Lung (tissue), 10 donors: ENCODE data around the gene RNU1-4. TPM values are rescaled to one million over a fixed set of nuclear protein-coding genes. Genes with fewer than 3 reads are reported as not detected.
A peak's percentile ranks its signal among the peaks of the same experiment; 100 is the strongest.
"Not testable (repeated sequence)": the region's sequence is repeated elsewhere in the genome, so short reads cannot be mapped to it uniquely, and the experiment has no call there.

Experiments used
- ATAC-seq: fragments of 200-7000 bp; cut with Tn5 transposase; one replicate; pipeline ENCODE4 v1.9.1; 2020; ENCODE audit warnings: moderate number of reproducible peaks; ENCODE audit not compliant: insufficient read depth, low FRiP score
- DNase-seq, 3 donors: peaks; one replicate each; pipeline ENCODE4 v3.0.0-alpha.2; 2013 to 2017
- H3K27ac ChIP-seq, 2 donors: one replicate each; pipeline ENCODE4 v1.5.1; 2013; ENCODE audit warnings: mild to moderate bottlenecking in 2 of 2, moderate library complexity in 2 of 2, control low read depth in 1 of 2, inconsistent platforms in 1 of 2, low read depth in 1 of 2, low read length in 1 of 2
- H3K27me3 ChIP-seq, 3 donors: one replicate each; pipeline ENCODE4 v1.5.1; 2013; ENCODE audit warnings: low read length in 2 of 3; ENCODE audit not compliant: control insufficient read depth in 3 of 3, insufficient read depth in 3 of 3
- H3K36me3 ChIP-seq, 4 donors: one replicate each; pipeline ENCODE4 v1.5.1; 2013; ENCODE audit warnings: low read length in 4 of 4, mild to moderate bottlenecking in 1 of 4, moderate library complexity in 1 of 4; ENCODE audit not compliant: control insufficient read depth in 4 of 4, insufficient read depth in 4 of 4
- H3K4me1 ChIP-seq, 5 donors: one replicate each; pipeline ENCODE4 v1.5.1; 2013; ENCODE audit warnings: low read length in 5 of 5, mild to moderate bottlenecking in 2 of 5, moderate library complexity in 1 of 5; ENCODE audit not compliant: control insufficient read depth in 5 of 5, insufficient read depth in 5 of 5
- H3K4me3 ChIP-seq: one replicate; pipeline ENCODE4 v1.5.1; 2013; ENCODE audit warnings: mild to moderate bottlenecking, control low read depth, moderate library complexity
- H3K9ac ChIP-seq, 2 donors: one replicate each; pipeline ENCODE4 v1.5.1; 2013; ENCODE audit warnings: low read length in 2 of 2, control low read depth in 1 of 2; ENCODE audit not compliant: insufficient read depth in 1 of 2
- H3K9me3 ChIP-seq, 4 donors: one replicate each; pipeline ENCODE4 v1.5.1; 2013; ENCODE audit warnings: low read length in 3 of 4, mild to moderate bottlenecking in 1 of 4, moderate library complexity in 1 of 4; ENCODE audit not compliant: control insufficient read depth in 4 of 4, insufficient read depth in 3 of 4
- WGBS, 2 donors: extraction: QIAGEN DNeasy Blood & Tissue Kit; methylation state at CpG; one replicate each; pipeline ENCODE4 v1.1.7; 2013; 5-methylcytosine and 5-hydroxymethylcytosine counted together
- polyA plus RNA-seq, 2 donors: library from polyadenylated mRNA; stranded (reverse); fragments of 200-250 nt; gene quantifications; one replicate each; pipeline ENCODE4 v1.2.1, GENCODE V29; 2013
- total RNA-seq, 2 donors: library from RNA; depleted of rRNA in 1 of 2; stranded (reverse); fragments of >200 nt in 1 of 2; gene quantifications; one replicate each; pipeline ENCODE4 v1.2.1, GENCODE V29; 2014 to 2021
- donor health status: Bipolar disorder and iron deficiency.
- donor health status: healthy.
- donor health status: DM: yes; HTN: yes; CAD: no.

Gene RNU1-4
- total and polyA plus RNA-seq, 4 donors: under 0.01 to 3,134 TPM; not detected in 2

DNA sequence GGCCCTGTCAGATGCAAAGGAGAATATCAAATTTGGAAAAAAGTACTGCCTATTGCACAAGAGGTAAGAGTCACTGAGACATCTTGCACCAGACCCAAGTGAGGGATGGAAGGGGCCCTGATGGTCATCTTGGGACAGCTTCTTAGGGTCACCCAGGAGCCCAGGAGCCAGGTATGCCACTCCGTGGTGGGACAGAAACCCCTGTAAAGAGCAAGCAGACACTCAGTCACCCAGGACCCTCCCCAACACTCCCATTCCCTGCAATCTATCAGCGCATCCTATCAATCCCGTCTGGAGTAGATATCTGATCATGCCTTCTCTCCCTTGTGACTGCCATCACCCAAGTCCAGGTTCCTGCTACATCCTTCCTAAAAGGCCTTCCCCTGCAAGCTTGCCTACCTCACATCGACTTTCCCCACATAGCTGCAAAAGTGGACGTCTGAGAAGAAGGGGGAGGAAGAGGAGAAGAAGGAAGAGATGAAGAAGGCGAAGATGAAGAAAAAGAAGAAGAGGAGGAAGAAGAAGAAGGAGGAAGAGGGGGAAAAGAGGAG, 30.7 kb downstream of the RNU1-4 start:
- H3K27me3 ChIP-seq: peaks cover 0 to 22% (median 0%) of the 10 kb centered on the region in 3 donors
- not testable (repeated sequence) for H3K27ac ChIP-seq, H3K4me1 ChIP-seq, DNase-seq, H3K9me3 ChIP-seq, H3K4me3 ChIP-seq, ATAC-seq, H3K36me3 ChIP-seq, H3K9ac ChIP-seq
- 75% methylated on average over 5 to 6 of the region's 6 CpGs for WGBS, 2 donors

DNA sequence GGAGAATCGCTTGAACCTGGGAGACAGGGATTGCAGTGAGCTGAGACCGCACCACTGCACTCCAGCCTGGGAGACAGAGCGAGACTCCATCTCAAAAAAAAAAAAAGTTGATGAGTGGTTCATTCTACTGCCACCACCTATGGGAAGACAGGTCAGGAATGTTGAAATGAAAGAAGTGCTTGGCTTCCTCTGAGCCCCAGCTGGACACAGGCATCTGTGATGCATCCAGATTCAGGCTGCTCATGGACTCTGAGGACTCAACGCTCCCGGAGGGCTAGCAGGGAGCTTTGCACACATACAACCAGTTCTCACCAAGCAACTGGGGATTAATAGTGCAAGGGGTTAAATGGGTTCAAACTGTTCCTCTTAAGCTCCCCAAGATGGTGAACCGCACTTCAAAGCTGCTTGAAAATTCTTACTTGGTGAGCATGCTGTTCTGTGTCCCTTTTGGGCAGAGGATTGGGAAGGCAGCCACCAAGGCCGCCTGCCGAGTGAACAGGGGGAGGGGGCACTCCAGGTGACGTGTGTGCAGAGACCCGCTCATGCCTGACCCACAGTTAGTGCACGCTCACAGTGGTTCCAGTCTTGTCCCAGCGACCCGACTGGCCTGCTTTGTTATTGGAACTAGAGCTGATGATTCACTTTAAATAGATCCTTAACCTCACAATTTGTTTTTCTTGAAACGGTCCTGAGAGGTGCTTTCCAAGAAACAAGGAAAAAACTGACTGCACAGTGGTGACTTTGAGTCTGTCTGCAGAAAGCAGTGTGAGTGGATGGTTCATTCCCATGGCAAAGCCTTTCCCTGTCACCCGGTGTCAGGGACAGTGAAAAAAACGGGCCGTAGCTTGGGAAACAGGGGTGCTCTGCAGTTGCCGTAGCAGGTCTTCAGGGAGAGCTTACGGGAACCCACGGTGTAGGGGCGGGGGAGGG, 32.2 kb downstream of the RNU1-4 start:
- H3K27me3 ChIP-seq: peaks cover 0 to 12% (median 0%) of the 10 kb centered on the region in 3 donors
- not testable (repeated sequence) for H3K27ac ChIP-seq, H3K4me3 ChIP-seq, H3K4me1 ChIP-seq, H3K9me3 ChIP-seq, H3K9ac ChIP-seq, H3K36me3 ChIP-seq
- DNase-seq (peak in 2 of 3 donors; percentile 11 to 27), ATAC-seq (peak; percentile 13)
- 55 to 71% methylated on average over 12 to 13 of the region's 21 CpGs for WGBS, 2 donors

DNA sequence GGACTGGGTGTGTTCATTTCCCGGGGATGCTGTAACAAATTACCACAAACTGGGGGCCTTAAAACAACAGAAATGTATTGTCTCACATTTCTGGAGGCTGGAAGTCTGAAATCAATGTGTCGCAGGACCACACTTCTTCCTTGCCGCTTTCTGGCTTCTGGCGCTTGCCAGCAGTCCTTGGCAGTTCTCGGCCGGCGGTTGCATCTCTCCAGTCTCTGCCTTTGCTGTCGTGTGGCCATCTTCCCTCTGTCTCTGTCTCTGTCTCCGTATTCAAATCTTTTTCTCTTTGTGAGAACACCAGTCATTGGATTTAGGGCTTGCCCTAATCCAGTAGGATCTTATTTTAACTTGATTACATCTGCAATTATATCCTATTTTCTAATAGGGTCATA, 32.9 kb downstream of the RNU1-4 start:
- H3K27ac ChIP-seq, H3K9me3 ChIP-seq, ATAC-seq, H3K4me3 ChIP-seq, DNase-seq, H3K36me3 ChIP-seq, H3K9ac ChIP-seq, H3K4me1 ChIP-seq: not testable (repeated sequence)
- H3K27me3 ChIP-seq: peaks cover 0 to 12% (median 0%) of the 10 kb centered on the region in 3 donors
- WGBS, 2 donors: 52 to 56% methylated on average over 7 to 8 of the region's 9 CpGs

DNA sequence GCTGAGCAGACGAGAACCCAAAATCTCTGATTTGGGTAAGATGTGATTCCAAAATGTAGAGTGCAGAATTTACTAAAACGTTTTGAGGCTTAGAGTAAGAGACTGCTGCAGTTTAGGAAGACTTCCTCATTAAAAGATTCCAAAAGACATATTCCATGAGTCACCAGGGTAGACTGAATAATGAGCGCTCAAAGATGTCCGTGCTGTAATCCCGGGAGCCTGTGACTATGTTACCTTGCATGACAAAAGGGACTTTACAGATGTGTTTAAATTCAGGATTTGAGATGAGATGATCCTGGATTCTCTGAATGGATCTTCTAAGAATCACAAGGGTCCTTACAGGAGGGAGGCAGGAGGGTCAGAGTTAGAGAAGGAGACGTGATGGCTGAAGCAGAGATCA, 33.4 kb downstream of the RNU1-4 start:
- DNase-seq: peak in 1 of 3 donors; percentile 6
- ATAC-seq, H3K36me3 ChIP-seq, H3K27ac ChIP-seq, H3K9ac ChIP-seq, H3K9me3 ChIP-seq, H3K4me1 ChIP-seq, H3K4me3 ChIP-seq: not testable (repeated sequence)
- WGBS, 2 donors: 61 to 64% methylated on average over 3 of the region's 6 CpGs
- H3K27me3 ChIP-seq: peaks cover 0 to 12% (median 0%) of the 10 kb centered on the region in 3 donors

DNA sequence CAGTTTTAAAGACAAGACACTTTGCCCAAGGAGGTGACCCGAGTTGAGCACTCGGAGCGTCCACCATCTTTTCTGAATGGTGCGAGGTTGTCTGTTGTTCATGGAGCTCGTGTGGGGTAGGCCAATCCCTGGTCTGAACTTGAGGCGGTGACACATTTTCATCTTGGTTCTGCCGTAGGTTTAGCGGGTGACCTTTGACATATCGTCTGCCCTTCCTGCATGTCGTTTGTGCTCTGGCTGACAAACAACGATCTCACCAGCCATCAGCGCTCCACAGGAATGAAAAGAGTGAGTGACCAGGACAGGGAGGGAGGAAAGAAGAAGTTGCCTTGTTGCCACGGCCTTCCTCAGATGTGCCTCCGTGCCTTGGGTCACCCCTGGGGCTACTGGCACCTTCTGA, 34.5 kb downstream of the RNU1-4 start:
- 78 to 87% methylated on average over 8 of the region's 14 CpGs for WGBS, 2 donors

DNA sequence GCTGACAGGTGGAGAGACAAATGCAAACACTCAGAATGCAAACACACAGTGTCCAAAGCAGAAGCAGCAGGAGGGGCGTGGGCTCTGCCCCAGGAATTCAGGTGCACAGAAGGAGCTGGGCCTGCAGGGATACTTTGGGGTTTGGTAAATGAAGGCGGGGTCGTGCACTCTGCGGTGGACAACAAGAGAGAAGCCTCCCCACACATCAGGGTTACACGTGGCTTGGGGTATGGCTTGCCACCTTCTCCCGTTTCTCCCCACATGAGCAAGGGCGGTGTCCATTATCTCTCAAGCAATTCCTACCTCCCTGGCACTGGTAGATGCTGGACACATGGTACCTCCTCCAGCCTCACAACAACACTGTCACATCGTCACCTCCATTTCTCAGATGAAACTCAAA, 35.0 kb downstream of the RNU1-4 start:
- H3K27me3 ChIP-seq, ATAC-seq: not testable (repeated sequence)
- WGBS, 2 donors: 79 to 93% methylated on average over 6 of the region's 8 CpGs

More for the DNA sequence above, 34.5 kb downstream of the RNU1-4 start:
- H3K27me3 ChIP-seq: peaks cover 0 to 12% (median 0%) of the 10 kb centered on the region in 3 donors
- H3K4me3 ChIP-seq, H3K9me3 ChIP-seq, ATAC-seq, H3K9ac ChIP-seq, DNase-seq, H3K27ac ChIP-seq, H3K4me1 ChIP-seq, H3K36me3 ChIP-seq: not testable (repeated sequence)

DNA sequence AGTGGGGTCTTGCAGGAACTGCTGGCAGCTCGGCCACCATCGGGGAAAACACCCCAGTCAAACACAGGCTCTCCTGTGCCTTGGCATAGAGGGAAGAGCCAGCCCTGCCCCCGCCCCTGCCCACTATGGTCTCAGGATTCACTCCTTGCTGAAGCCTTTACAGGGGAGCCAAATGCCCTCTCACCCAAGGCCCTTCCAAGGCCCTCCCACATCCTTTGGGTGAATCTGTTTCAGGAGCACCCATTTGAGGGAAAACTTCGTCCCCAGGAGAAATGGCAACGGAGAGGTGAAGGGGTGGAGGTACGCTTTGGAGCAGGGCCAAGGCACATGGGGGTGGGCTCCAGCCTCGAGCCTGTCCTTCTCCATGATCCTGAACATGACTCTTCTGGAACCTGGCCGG, 35.9 kb downstream of the RNU1-4 start:
- not testable (repeated sequence) for H3K4me1 ChIP-seq, H3K9ac ChIP-seq, H3K36me3 ChIP-seq, H3K9me3 ChIP-seq, H3K27ac ChIP-seq, H3K27me3 ChIP-seq, DNase-seq, H3K4me3 ChIP-seq, ATAC-seq
- 87 to 98% methylated on average over 4 of the region's 8 CpGs for WGBS, 2 donors

More for the DNA sequence above, 35.0 kb downstream of the RNU1-4 start:
- H3K4me1 ChIP-seq, H3K27ac ChIP-seq, H3K36me3 ChIP-seq, H3K9me3 ChIP-seq, H3K4me3 ChIP-seq, H3K9ac ChIP-seq: not testable (repeated sequence)
- peak in 1 of 3 donors; percentile 8 for DNase-seq

DNA sequence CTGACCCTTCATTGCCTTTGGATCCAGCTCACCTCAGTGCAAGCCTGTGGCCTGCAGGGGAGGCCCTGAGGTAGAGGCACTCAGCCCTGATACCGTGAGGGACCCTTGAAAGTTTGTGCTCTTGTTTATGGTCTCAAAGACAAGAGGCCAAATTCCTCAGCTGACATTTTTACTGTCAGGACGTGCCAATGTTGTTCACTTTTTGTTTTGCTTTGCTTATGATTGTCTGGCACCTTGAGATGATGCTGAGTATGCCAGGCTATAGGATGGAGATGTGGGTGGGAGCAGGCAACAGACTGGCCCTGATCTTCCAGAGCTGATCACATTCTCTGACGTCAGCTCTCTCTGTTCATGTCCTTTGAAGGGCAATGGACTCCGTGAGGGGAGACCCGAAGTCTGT, 36.5 kb downstream of the RNU1-4 start:
- H3K4me1 ChIP-seq, ATAC-seq, H3K27ac ChIP-seq, H3K4me3 ChIP-seq, H3K27me3 ChIP-seq, DNase-seq, H3K9me3 ChIP-seq, H3K36me3 ChIP-seq, H3K9ac ChIP-seq: not testable (repeated sequence)
- 87% methylated on average over 5 of the region's 5 CpGs for WGBS, 2 donors
